Measurements from ENCODE around the gene CBX4.

Gene CBX4

DNA sequence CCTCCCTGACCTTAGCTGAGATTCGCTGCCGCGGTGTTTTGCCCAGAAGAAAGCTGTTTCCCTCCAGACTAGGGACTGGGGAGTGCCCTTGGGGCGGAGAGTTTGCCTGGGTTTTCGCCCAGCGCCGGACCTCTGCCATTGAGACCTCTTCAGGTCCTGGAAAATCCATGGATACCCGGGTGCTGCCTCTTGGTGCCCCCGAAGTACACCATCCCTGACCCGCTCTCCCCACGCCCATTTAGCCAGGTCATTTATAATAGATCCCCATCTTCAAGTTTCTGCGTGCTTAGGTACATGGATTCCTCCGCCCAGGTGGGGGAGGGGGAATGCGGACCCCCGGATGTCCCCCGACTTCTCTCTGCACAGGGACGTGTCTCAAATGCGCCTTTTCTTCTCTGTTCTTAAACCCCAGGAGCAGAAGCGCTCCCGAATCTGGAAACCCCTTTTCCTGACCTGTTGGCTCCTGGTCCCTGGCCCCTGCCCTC lies 27.3 kb downstream of the CBX4 start:
- no peak for DNase-seq (ENCODE audit: low read depth)

DNA sequence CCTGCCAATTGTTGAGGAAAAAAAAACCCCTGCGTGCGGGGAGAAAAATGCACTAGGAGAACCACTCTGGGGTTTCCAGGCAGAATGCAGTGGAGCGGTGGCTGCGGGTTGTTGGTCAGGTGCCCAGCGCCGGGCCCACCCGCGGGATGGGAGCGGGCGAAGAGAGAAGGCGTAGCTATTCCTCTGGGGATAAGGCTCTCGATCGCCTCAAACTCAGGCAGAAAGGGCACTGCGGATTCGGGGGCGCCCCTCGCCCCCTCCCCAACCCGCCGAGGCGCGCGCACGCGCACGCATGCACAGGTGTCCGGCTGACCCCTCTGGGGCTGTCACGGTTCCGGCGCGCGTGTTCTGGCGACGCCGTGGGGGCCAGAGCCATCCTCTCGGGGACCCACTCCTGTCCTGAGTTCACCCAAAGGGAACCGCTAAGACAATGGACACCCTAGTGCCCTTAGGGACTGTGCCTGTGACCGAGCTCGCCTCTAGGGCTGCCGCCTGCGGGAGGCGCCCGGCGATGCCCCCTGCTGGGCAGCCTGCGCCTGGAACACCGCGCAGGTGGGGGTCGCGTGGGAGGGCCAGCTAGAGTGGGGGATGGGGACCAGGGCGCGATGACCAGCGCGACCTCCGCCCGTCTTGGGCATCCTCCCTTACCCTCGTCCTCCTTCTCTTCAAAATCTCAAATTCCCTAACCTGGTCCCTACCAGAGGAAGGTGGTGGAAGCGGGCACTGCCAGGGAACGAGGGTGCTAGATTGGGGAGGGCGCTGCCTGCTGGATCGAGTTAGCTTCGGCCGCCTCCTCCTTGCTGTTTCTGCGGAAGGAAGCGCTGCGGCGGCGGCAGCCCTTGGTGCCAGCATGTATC lies 28.0 kb downstream of the CBX4 start:
- DNase-seq (ENCODE audit: low read depth): no peak

DNA sequence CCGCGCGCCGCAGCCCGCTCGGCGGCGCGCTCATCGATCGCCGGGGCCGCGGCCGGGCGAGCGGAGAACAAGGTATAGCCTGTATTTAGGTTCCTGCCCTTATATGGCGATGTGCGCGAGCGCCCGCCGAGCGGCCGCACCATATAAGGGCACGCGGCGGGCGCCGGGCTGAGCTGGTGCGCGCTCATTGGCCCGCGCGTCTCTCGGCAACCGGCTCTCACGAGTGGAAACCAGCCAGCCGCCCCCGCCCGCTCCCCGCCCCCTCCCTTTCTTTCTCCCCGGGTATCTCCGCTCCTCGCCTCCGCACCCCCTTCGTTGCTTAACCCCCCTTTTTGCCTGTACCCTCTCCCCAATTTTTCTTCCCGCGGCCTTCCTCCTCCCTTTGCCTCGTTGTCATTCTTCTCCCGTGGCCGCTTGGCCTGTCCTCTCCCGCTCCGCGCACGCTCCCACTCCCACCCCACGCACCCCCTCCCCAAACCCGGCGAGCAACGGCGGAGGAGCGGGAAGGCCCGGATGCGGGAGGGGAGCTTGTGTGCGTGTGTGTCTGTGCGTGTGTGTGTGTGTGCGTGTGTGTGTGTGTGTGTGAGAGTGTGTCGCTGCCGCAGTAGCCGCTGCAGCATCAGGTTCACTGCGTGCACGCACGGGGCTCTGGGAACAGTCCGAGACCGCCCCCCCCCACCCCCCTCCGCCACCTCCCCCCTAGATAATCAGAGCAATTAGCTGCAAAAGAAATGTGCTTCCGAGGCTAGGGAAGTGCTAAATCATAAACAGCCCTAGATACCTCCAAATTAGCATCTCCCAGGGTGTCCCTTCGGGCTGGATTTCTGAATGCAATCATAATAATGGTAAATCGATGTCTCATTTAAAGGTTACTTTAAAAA lies 28.9 kb downstream of the CBX4 start:
- no peak for DNase-seq (ENCODE audit: low read depth)

DNA sequence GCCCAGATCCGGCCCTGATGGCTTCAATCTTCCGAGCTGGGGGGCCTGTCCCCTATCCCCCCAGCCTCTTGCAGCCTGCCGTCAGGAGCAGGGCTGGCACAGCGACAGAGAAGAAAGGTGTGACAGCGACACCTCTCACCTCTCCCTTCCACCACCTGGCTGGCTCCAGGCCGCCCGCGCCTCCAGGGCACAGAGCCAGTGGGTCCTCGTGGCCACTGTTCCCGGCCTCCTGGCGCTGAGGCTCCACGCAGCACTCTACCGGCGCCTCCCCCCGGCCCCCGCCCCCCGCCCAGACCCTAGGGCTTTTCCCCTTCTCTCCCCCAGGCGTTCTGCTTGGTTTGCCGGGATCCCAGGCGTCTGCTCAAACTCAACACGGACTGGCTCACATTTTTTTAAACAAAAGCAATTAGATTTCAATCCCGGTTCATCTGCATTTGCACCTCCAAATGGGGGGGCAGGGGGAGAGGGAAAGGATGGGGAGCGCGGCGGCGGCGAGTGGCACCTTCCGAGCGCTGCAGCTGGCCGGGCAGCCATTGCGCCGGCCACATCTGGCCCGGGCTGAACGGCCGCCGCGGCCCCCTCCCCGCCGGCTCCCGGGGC lies 29.6 kb downstream of the CBX4 start:
- no peak for DNase-seq (ENCODE audit: low read depth)

DNA sequence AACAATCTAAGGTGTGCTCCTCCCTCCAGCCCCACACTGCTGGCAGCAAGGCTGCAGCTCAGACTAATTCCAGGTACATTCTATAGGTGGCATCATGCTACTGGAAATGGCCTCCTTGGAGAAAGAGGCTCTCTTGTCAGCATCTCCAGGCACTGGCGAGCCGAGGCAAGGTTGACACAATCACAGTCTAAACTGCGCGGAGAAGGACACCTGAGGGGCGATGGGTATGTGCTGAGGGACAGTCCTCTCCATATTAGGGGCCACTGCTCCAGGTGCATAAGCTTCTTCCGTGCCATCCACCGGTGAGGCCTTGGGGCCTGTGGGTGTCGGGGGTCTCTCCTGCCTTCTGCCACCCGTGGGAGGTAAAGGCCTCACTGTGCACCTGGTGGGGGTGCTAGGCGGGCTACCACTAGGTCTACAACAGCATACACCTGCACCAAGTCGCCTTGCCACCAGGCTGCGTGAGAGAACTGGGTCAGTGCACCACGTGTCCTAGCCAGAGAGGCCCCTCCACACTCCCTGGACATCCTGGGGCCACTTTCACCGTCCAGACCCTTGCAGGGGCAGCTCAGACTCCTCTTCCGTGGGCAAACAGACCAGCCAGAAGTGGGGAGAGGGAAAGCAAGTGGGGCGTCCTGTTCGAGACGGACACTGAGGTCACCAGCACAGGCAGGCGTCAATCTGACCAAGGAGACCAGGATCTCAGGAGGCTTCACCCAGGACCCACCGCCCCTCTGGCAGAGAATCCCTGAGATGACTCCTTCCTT lies 30.3 kb downstream of the CBX4 start:
- no peak for DNase-seq (ENCODE audit: low read depth)

DNA sequence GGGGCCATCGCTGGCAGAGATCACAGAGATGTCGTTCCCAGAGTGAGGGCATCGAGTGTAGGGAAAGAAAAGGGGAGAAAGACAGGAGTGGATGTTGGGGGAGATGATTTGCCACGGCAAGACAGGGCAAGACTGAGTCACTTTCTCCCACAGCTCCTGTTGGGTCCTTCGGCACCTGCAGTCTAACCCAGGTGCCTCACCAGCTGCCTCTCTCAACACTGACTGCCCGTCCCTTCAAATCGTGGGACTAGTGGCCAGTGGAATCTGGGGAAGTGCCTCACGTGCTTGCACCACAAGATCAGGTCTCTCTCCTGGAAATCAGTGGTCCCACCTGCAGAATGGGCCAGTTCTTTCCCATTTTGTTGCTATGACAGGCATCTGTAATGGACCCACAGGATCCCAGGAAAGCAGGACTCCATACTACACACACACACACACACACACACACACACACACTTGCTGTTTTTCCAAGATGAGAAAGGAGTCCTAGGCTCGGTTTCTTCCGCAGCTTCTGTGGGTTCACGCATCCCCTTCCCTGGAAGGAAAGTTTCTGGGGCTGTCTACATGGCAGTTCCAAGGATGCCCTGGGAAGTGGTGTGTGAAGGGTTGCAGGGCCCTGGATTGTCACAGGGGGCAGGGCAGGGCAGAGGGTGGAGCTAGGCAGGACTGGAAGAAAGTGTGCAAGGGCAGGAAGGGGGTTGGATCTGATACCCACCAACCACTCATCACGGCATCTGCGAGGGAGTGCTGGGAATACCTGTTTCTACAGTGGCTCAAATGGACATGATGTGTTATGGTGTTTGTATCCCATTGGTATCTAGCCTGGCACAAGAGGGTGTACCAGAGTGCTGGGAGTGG lies 32.1 kb downstream of the CBX4 start:
- DNase-seq (ENCODE audit: low read depth): no peak

DNA sequence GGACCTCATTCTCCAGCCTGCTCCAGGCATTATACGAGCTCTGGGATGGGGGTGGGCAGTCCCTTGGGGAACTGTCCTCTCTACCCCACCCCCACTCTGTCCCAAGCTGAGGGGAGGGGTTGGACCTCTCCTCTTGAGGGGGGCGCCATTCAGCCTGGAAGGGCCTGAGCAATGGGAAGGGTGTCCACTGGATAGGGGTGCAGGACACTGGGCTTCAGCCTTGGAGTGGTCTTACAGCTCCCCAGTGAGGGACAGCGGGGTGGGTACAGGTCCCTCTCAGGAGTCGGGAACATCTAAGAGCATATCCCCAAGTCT lies 32.8 kb downstream of the CBX4 start:
- no peak for DNase-seq (ENCODE audit: low read depth)

DNA sequence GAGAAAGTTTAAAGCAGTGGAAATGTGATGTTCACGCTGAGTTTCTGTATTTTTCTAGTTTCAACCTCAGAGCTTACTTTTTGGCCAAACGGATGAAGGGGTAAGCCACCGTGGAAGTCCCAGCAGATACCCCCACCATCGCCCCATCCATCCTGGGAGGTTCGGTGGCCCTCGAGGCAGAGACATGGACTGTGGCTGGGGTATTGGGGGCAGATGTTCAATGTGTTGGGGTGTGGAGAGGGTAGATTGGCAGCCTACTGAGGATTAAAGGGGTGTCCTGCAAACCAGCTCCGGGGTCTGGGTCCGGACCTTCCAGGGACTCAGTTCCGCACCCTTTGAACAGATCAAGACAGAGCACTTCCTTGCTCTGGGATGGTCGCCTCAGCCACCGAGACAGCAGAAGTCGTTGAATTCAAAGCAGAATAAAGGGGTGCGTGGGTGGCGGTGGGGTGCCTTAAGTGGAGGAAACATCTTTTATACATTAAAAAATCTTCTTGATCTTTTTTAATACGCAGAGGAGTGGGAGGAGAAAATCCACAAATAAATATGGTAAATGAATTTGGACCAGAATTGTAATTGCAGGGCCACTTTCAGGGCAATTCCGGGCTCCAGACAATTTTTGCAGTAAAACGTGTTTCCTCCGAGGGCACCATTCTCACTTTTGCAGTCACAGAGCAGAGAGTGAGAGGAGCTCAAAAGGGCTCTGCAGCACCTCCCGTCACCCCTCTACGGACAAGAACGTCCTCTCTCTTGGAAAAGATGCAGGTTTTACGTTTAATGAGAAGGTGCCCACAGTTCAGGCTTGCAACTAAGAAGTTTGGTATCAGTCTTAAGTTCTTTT lies 34.2 kb downstream of the CBX4 start:
- no peak for DNase-seq (ENCODE audit: low read depth)

DNA sequence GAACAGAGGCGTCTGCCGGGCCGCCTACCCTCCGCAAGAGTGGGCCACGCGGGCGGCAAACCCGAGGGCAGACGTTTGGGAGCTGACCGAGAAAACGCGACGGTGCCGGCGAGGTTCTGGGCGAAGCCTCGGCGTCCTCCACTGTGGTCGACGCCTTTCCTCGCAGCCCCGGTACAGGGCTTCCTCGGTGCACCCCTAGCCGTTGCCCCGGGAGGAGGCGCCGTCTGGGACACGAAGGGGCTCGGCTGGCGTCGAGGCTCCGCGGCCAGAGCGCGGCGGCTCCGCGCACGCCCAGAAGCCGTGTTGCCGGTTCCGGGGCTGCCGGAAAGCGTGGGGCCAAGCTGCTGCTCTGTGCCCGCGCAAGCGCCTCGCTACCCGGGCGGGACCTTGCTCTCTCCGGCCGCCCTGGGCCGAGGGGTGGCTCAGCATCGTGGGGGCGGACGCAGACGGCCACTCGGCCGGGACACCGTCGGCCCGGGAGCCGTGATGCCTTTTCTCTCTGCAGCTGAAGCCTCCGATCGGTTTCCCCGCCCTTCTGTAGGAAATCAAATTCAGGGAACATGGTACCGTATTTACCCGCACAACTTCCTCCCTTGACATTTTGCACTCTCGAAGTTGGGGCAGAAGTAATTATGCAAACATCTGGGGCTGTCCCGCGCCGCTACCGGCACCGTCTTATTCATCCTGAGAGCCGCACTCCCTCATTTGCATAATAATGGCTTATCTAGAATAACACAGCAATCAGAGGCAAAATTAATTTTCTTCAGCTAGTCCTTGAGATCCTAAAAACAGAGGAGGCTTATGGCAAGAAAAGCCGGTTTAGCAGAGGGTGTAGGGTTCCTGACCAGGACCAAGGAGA lies 35.0 kb downstream of the CBX4 start:
- no peak for DNase-seq (ENCODE audit: low read depth)

DNA sequence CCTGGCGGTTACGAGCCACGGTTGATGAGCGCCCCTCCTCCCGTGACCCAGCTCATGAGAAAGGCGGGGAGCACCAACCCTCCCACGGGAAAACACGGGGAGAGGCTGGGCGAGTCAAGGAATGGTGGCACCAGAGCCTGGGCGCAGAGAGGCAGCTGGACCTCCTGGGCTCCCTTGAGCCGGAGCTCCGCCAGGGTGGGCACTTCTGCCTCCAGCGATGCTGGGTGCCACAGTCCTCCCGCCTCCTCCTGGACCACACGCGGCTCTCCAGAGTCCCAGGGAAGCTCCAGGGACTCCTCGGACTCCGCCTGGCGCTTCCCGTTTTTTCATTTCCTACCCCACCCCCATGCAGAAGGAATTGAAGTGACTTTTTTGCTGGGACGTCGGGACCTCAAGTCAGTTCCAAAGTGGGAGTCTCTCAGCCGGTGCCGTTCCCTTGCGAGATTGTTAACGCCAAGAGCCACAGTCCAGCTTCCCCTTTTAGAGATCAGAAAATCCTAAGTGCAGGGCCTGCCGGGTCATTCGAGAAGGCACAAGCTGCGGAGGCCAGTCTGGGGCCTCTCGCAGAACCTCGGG lies 35.7 kb downstream of the CBX4 start:
- DNase-seq (ENCODE audit: low read depth): no peak

DNA sequence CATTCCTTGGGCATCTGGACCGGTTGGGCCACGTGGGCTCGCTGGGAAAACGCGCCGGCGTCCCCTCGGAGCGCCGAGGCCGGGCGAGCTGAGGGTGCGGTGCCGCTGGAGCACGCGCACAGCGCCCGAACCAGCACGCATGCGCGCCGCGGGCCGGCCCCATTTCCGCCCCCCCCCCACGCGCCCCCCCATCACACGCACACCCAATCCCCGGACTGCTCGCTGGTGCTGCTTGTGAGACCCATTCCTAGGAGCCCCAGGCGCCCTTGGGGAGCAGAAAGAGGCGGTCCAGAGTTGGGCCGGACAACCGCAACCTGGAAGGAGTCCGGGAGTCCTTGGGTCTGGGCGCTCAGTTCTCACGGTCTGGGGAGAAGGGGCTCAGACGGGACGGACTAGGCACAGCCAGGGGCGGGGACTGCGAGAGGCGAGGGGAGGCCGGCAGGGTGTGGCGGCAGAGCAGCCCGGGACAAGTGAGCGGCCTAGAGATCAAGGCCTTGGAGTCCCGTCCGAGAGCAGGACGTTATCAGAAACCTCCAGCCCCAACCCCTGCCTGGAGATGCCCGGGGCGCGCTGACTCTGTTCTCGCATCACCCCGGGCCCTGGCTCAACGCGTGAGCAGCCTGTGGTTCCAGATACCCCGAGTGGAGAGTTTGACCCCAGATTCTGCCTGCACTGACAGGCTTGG lies 36.4 kb downstream of the CBX4 start:
- no peak for DNase-seq (ENCODE audit: low read depth)

DNA sequence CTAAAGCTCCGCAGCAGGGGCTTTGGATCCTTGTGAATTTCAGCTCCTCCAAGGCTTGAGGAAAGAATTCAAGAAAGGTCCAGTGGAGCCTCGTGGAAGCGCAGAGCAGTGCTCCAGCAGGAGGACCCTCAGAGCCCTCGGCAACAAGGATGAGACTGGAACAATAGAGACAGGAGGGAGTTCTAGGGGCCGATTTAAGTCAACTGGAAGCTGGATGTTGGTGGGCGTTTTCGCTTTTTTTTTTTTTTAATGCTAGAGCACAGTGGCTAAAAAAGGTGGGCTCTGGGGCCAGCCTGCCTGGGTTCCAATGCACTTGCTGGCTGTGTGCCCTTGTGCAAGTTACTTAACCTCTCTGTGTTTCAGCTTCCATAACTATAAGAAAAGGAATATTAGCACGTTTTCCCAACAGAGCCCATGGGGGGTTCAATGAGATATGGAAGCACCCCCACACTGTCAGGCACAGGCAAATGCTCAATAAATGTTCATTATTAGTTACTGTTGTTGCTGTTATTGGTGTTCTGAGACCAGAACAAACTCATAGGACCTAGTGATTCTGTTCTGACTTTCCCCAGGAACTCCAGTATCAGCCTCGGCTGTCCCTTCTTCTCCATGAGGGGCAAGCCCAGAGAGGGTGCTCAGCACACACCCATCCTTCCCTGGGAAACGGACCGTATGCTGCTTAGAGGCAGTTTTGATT lies 37.1 kb downstream of the CBX4 start:
- DNase-seq (ENCODE audit: low read depth): no peak

DNA sequence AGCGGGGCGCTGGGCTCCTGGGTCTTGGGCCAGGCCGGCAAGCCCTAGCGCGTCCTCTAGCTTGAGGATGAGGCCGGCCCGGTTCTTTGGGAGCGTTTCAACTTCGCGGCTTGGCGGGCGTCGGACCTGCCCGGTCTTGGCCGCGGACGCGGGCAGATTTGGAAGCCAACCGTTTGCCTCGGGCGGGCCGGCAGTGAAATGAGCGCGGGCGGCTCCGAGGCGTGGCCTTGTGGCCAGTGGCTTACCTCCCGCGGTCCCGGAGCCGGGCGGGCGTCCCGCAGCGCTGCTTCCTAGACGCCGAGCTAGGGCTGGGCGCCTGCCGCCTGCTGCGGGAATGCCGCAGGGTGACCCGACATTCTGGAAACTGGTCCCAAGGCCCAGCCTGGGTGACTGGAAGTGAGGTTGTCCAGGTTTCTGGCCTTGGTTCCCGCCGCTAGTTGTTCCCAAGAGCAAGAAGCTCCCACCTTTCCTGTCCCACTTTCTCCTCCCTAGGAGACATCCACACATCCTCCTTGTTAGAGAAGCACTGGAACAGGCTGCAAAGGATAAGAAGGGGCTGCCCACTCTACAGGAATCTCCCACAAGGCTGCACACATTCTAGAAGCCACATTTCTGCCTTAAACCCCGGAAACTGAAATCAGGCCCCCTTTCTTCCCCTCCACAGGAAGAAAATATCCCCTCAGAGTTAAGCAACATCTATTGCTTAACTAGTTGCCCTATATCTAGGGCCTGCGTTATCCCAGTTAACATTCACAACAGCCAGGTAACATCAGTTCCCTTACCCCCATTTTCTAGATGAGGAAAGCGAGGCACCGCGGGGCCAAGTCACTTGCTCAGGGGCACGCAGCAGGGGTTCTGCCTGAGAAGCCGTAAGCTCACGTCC lies 37.8 kb downstream of the CBX4 start:
- no peak for DNase-seq (ENCODE audit: low read depth)

DNA sequence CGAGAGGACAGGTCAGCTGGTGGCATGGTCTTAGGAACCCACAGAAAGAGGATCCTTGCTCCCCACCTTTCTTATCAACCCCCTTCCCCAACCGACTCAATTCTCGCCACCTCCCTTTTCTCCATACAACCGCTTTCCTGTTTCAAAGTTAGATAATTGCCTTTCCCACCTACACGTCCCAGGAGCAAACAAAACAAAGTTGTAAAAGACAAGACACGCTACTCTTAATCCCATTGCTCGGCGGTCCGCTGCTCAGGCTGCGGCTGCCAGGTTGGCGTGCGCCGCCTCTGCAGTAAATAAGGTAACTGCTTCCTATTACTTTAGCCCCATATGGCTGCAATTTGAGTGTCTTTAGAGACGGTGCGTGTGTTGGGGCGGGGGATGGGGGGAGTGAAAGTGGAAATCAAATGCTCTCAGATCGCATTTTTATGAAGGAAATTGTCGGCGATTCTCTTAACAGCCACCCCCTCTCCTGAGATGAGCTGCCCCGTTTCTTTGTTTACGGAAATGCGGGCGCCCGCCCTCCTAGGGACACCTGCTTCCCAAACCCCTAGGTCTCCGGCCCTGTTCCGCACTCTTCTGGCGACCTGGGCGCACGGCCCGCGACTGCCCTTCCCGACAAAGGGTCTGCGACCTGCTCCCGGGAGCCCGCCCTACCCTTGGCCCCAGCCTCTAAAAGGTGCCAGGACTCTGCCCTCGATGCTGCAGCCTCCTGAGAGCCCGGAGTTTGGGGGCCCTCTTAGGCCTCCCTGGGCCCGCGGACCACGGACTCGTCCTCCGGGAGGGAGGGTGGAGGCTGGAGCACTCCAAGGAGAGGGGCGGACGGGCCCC lies 38.7 kb downstream of the CBX4 start:
- no peak for DNase-seq (ENCODE audit: low read depth)

DNA sequence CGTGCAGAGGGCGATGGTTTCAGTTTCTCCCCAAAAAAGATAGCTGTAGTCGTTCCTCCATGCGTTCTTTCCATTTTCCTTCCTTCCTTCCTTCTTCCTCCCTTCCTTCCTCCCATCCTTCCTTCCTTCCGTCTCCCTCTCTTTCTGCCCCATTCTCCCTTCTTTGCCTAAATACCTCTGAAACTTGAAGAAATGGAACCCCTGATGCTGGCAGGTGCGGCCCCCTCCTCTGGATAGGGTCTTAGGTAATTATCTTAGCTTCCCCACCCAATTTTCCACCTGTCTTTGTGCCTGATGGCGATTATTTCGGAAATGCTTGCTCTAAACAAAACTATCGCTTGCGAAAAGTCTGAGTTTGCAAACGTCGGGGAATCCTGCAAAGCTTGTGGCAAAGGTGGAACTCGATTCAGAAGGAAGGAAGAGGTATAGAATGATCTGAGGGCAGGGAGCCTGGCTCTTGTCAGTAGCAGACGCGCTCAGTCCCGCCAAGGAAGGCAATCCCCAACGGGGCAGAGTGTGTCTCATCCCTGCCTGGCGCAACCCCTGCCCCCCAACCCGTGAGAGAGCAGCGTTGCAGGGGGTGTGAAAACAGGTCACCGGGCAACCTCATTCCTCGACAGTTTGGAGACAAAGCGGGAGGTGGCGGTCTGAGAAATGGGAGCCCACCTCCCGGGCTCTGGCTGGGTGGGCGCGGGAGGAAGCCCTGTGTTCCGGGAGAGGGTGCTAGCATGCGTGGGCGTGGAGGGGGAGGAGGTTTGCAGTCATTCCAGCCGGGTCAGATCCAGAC lies 39.5 kb downstream of the CBX4 start:
- no peak for DNase-seq (ENCODE audit: low read depth)

Measured in HS-27A (cell line).